ENCODE results near the gene ST3GAL4.
A peak's percentile ranks its signal among the peaks of the same experiment; 100 is the strongest.

DNA sequence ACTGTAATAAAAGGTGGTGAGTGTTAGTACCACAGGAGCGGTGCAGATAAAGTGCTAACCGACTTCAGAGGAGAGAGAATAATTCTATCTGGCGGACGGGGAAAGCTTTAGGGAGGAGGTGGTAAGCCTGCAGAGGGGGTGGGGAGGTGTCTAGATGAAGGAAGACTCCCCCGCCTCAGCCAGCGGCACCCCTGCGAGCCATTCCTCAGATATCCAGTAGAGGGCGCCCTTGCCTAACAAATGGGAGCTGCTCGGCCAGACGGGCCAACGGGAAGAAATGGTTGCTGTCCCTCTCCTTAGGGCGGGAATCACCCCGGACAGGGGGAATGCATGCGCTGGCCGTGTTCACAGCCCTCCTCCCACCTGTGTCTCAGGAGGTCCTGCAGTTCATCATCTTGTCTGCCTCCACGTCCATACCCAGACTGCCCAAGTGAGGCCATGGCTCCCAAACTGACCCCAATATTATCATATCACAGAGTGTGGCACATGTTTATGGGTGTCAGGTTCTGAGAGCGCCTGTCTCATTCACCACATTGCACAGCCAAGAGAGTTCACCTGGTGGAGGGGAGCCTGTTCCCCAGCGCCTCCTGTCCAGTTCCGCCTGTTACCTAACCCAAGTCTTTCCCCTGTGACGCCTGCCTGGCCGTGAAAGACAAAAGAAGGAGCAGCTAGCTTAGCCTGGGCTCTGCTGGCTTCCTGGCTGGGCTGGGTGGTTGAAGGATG lies 85.5 kb downstream of the ST3GAL4 start:
- TF ChIP-seq JUN (CRISPR knock-in tag; IDR thresholded peaks at IDR 0.05) (no peak), NFYB (CRISPR knock-in tag; conservative IDR thresholded peaks at IDR 0.05; ENCODE audit: low read depth) (no peak), ESRRA (CRISPR knock-in tag; IDR thresholded peaks at IDR 0.05; ENCODE audit: borderline replicate concordance) (no peak)
- TF ChIP-seq, protein P1, sequence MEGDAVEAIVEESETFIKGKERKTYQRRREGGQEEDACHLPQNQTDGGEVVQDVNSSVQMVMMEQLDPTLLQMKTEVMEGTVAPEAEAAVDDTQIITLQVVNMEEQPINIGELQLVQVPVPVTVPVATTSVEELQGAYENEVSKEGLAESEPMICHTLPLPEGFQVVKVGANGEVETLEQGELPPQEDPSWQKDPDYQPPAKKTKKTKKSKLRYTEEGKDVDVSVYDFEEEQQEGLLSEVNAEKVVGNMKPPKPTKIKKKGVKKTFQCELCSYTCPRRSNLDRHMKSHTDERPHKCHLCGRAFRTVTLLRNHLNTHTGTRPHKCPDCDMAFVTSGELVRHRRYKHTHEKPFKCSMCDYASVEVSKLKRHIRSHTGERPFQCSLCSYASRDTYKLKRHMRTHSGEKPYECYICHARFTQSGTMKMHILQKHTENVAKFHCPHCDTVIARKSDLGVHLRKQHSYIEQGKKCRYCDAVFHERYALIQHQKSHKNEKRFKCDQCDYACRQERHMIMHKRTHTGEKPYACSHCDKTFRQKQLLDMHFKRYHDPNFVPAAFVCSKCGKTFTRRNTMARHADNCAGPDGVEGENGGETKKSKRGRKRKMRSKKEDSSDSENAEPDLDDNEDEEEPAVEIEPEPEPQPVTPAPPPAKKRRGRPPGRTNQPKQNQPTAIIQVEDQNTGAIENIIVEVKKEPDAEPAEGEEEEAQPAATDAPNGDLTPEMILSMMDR (IDR thresholded peaks at IDR 0.05) = peak; percentile 95
